Measurements from ENCODE around the gene PRELP.

DNA sequence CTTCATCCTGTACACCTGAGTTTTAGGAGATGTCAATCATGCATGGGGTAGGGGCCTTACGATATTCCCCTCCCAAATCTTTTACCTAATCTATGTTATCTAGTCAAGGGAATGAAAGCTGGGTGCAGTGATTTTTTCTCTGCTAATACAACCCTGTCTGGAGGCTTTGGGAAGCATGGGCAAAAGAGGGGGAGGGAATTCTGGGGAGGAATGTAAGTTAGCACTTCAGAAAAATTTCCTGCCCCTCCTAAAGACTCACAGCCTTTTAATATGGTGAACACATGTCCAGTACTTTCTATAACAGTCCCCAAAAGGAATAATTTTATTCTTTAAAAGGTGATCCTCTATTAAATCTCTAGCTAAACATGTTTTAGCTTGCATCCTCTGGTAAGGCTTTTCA is 25.6 kb upstream of the PRELP start:
- TF ChIP-seq POLR2A (IDR thresholded peaks at IDR 0.05): no peak
- TF ChIP-seq, protein P1, sequence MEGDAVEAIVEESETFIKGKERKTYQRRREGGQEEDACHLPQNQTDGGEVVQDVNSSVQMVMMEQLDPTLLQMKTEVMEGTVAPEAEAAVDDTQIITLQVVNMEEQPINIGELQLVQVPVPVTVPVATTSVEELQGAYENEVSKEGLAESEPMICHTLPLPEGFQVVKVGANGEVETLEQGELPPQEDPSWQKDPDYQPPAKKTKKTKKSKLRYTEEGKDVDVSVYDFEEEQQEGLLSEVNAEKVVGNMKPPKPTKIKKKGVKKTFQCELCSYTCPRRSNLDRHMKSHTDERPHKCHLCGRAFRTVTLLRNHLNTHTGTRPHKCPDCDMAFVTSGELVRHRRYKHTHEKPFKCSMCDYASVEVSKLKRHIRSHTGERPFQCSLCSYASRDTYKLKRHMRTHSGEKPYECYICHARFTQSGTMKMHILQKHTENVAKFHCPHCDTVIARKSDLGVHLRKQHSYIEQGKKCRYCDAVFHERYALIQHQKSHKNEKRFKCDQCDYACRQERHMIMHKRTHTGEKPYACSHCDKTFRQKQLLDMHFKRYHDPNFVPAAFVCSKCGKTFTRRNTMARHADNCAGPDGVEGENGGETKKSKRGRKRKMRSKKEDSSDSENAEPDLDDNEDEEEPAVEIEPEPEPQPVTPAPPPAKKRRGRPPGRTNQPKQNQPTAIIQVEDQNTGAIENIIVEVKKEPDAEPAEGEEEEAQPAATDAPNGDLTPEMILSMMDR (IDR thresholded peaks at IDR 0.05): no peak

Measured in breast epithelium (tissue), 3 donors.